GM23338 (cell line): ENCODE results near the gene EYA3.

Experiments used
- EZH2 ChIP-seq: fragments of 200-600 bp; sonication (generic); IDR thresholded peaks from one replicate; pipeline ENCODE4 v1.8.0; 2017; ENCODE audit warnings: antibody characterized with exemption, mild to moderate bottlenecking, low read depth; ENCODE audit not compliant: unreplicated experiment
- EZH2phosphoT487 ChIP-seq: fragments of 200-600 bp; sonication (generic); IDR thresholded peaks from one replicate; pipeline ENCODE4 v1.8.1; 2018; ENCODE audit warnings: antibody characterized with exemption; ENCODE audit not compliant: unreplicated experiment
- JUNB ChIP-seq: IDR thresholded peaks from one replicate; pipeline ENCODE4 v1.6.1; 2016; ENCODE audit warnings: antibody characterized with exemption; ENCODE audit not compliant: unreplicated experiment
- NANOG ChIP-seq: IDR thresholded peaks from 2 replicates; pipeline ENCODE4 v1.6.1; 2016; ENCODE audit warnings: antibody characterized with exemption, borderline replicate concordance
- POLR2AphosphoS5 ChIP-seq: IDR thresholded peaks from 2 replicates; pipeline ENCODE4 v1.6.1; 2016; ENCODE audit warnings: antibody characterized with exemption, low read depth
- ZNF114 ChIP-seq: fragments of 250-450 bp; sonication (Bioruptor Pico); IDR thresholded peaks from 2 replicates; pipeline ENCODE4 v1.5.0; 2020; ENCODE audit warnings: mild to moderate bottlenecking, moderate library complexity
- ZNF331 ChIP-seq: fragments of 250-450 bp; sonication (Bioruptor Pico); IDR thresholded peaks from 2 replicates; pipeline ENCODE4 v1.5.0; 2020; ENCODE audit warnings: low read depth, mild to moderate bottlenecking, moderate library complexity
- TF ChIP-seq, protein P1 (sequence below), 2 experiments: fragments of 200-600 bp in 1 of 2; sonication (generic) in 1 of 2; conservative IDR thresholded peaks; 2 replicates each; pipeline versions ENCODE4 v1.5.1 to v1.6.1; 2016 to 2017; ENCODE audit warnings: antibody characterized with exemption in 2 of 2, low read depth in 2 of 2, mild to moderate bottlenecking in 2 of 2, moderate library complexity in 1 of 2
- TF ChIP-seq, protein P2 (sequence below): IDR thresholded peaks from one replicate; pipeline ENCODE4 v1.6.1; 2018; ENCODE audit warnings: antibody characterized with exemption; ENCODE audit not compliant: unreplicated experiment
- TF ChIP-seq, protein P3 (sequence below): IDR thresholded peaks from 2 replicates; pipeline ENCODE4 v1.6.1; 2016; ENCODE audit warnings: antibody characterized with exemption
- TF ChIP-seq, protein P4 (sequence below): fragments of 250-450 bp; sonication (Bioruptor Pico); IDR thresholded peaks from 2 replicates; pipeline ENCODE4 v1.5.0; 2020; ENCODE audit warnings: mild to moderate bottlenecking, moderate library complexity

DNA sequence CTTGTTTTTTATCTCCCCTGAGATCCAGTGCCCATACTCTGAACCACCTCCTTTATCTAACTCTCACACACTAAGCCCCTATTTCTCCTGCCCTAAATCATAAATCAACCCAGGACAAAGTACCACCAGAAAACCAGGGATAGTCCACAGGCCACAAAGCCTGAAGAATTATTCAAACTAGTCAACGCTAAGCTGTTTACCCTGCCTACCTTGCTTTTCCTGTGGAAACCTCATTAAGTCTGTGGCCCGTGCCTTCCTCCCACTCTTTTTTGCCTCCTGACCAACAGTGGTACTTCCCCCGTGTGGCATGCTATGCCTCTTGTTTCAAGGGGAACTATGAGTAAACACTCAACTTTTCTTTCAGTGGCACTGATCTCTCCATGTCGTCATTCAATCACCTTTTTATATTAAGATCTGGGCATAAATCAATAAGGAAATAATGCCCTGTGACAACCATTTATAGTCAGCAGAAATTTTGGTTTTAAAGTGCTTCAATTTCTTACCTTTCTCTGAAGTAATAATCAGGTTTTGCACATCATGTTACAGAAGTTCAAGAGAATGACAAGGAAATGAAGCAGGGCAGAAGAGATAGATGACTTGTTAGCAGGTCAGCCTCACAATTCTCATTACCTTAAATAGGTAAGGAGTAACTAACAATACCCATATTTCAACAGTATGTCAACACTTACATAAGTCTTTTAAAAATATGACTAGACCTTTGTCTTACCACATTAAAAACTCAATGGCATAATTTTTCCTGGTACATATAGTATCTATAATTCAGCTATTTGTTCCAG, 32.1 kb downstream of the EYA3 start:
- TF ChIP-seq, protein P1, sequence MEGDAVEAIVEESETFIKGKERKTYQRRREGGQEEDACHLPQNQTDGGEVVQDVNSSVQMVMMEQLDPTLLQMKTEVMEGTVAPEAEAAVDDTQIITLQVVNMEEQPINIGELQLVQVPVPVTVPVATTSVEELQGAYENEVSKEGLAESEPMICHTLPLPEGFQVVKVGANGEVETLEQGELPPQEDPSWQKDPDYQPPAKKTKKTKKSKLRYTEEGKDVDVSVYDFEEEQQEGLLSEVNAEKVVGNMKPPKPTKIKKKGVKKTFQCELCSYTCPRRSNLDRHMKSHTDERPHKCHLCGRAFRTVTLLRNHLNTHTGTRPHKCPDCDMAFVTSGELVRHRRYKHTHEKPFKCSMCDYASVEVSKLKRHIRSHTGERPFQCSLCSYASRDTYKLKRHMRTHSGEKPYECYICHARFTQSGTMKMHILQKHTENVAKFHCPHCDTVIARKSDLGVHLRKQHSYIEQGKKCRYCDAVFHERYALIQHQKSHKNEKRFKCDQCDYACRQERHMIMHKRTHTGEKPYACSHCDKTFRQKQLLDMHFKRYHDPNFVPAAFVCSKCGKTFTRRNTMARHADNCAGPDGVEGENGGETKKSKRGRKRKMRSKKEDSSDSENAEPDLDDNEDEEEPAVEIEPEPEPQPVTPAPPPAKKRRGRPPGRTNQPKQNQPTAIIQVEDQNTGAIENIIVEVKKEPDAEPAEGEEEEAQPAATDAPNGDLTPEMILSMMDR (conservative IDR thresholded peaks at IDR 0.05; ENCODE audit: low read depth in 2 of 2): no peak
- no peak for TF ChIP-seq EZH2
- TF ChIP-seq POLR2AphosphoS5: no peak
- TF ChIP-seq, protein P2, sequence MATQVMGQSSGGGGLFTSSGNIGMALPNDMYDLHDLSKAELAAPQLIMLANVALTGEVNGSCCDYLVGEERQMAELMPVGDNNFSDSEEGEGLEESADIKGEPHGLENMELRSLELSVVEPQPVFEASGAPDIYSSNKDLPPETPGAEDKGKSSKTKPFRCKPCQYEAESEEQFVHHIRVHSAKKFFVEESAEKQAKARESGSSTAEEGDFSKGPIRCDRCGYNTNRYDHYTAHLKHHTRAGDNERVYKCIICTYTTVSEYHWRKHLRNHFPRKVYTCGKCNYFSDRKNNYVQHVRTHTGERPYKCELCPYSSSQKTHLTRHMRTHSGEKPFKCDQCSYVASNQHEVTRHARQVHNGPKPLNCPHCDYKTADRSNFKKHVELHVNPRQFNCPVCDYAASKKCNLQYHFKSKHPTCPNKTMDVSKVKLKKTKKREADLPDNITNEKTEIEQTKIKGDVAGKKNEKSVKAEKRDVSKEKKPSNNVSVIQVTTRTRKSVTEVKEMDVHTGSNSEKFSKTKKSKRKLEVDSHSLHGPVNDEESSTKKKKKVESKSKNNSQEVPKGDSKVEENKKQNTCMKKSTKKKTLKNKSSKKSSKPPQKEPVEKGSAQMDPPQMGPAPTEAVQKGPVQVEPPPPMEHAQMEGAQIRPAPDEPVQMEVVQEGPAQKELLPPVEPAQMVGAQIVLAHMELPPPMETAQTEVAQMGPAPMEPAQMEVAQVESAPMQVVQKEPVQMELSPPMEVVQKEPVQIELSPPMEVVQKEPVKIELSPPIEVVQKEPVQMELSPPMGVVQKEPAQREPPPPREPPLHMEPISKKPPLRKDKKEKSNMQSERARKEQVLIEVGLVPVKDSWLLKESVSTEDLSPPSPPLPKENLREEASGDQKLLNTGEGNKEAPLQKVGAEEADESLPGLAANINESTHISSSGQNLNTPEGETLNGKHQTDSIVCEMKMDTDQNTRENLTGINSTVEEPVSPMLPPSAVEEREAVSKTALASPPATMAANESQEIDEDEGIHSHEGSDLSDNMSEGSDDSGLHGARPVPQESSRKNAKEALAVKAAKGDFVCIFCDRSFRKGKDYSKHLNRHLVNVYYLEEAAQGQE: no peak
- TF ChIP-seq NANOG: no peak
- no peak for TF ChIP-seq EZH2phosphoT487
- TF ChIP-seq ZNF331: no peak
- TF ChIP-seq, protein P3, sequence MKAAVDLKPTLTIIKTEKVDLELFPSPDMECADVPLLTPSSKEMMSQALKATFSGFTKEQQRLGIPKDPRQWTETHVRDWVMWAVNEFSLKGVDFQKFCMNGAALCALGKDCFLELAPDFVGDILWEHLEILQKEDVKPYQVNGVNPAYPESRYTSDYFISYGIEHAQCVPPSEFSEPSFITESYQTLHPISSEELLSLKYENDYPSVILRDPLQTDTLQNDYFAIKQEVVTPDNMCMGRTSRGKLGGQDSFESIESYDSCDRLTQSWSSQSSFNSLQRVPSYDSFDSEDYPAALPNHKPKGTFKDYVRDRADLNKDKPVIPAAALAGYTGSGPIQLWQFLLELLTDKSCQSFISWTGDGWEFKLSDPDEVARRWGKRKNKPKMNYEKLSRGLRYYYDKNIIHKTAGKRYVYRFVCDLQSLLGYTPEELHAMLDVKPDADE: no peak
- TF ChIP-seq, protein P4, sequence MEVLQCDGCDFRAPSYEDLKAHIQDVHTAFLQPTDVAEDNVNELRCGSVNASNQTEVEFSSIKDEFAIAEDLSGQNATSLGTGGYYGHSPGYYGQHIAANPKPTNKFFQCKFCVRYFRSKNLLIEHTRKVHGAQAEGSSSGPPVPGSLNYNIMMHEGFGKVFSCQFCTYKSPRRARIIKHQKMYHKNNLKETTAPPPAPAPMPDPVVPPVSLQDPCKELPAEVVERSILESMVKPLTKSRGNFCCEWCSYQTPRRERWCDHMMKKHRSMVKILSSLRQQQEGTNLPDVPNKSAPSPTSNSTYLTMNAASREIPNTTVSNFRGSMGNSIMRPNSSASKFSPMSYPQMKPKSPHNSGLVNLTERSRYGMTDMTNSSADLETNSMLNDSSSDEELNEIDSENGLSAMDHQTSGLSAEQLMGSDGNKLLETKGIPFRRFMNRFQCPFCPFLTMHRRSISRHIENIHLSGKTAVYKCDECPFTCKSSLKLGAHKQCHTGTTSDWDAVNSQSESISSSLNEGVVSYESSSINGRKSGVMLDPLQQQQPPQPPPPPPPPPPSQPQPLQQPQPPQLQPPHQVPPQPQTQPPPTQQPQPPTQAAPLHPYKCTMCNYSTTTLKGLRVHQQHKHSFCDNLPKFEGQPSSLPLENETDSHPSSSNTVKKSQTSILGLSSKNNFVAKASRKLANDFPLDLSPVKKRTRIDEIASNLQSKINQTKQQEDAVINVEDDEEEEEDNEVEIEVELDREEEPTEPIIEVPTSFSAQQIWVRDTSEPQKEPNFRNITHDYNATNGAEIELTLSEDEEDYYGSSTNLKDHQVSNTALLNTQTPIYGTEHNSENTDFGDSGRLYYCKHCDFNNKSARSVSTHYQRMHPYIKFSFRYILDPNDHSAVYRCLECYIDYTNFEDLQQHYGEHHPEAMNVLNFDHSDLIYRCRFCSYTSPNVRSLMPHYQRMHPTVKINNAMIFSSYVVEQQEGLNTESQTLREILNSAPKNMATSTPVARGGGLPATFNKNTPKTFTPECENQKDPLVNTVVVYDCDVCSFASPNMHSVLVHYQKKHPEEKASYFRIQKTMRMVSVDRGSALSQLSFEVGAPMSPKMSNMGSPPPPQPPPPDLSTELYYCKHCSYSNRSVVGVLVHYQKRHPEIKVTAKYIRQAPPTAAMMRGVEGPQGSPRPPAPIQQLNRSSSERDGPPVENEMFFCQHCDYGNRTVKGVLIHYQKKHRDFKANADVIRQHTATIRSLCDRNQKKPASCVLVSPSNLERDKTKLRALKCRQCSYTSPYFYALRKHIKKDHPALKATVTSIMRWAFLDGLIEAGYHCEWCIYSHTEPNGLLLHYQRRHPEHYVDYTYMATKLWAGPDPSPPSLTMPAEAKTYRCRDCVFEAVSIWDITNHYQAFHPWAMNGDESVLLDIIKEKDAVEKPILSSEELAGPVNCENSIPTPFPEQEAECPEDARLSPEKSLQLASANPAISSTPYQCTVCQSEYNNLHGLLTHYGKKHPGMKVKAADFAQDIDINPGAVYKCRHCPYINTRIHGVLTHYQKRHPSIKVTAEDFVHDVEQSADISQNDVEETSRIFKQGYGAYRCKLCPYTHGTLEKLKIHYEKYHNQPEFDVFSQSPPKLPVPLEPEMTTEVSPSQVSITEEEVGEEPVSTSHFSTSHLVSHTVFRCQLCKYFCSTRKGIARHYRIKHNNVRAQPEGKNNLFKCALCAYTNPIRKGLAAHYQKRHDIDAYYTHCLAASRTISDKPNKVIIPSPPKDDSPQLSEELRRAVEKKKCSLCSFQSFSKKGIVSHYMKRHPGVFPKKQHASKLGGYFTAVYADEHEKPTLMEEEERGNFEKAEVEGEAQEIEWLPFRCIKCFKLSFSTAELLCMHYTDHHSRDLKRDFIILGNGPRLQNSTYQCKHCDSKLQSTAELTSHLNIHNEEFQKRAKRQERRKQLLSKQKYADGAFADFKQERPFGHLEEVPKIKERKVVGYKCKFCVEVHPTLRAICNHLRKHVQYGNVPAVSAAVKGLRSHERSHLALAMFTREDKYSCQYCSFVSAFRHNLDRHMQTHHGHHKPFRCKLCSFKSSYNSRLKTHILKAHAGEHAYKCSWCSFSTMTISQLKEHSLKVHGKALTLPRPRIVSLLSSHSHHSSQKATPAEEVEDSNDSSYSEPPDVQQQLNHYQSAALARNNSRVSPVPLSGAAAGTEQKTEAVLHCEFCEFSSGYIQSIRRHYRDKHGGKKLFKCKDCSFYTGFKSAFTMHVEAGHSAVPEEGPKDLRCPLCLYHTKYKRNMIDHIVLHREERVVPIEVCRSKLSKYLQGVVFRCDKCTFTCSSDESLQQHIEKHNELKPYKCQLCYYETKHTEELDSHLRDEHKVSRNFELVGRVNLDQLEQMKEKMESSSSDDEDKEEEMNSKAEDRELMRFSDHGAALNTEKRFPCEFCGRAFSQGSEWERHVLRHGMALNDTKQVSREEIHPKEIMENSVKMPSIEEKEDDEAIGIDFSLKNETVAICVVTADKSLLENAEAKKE (CRISPR knock-in tag): no peak
- TF ChIP-seq JUNB: no peak
- TF ChIP-seq ZNF114 (CRISPR knock-in tag): no peak
